ENCODE data around the gene KIF20B. TPM values are rescaled to one million over a fixed set of nuclear protein-coding genes. Genes with fewer than 3 reads are reported as not detected.

The KIF20B gene
- total RNA-seq, 1 experiment from 2014 or later: 50.2 TPM

- H3K79me2 ChIP-seq (ENCODE audit: insufficient read depth, low read length): no peaks in the 10 kb centered on the region
- no TSS peak for BruUV-seq (replicated peaks)
- no peak overlapping the region for H3K9ac ChIP-seq (ENCODE audit: low read length)
- H3K36me3 ChIP-seq (ENCODE audit: control insufficient read depth in 1 of 2, insufficient read depth in 2 of 2, low read length in 2 of 2): no peaks in the 10 kb centered on the region
- POLR2A ChIA-PET: no interaction called here
- H4K20me1 ChIP-seq (ENCODE audit: insufficient read depth): no peaks in the 10 kb centered on the region
- H3K27me3 ChIP-seq (ENCODE audit: insufficient read depth, low read length): no peaks in the 10 kb centered on the region
- no peak overlapping the region for H3K4me2 ChIP-seq (ENCODE audit: low read length)
- no peaks in the 10 kb centered on the region for H3K9me2 ChIP-seq (ENCODE audit: insufficient read depth)
- CTCF ChIA-PET: no interaction called here
- TF ChIP-seq ATF3 (IDR thresholded peaks at IDR 0.05) (no peak), EZH2phosphoT487 (IDR thresholded peaks at IDR 0.05; ENCODE audit: borderline replicate concordance) (no peak), MAX (IDR thresholded peaks at IDR 0.05) (no peak), YY1 (IDR thresholded peaks at IDR 0.05; ENCODE audit: extremely low read depth, insufficient replicate concordance, low read depth, low read length) (no peak), SIN3A (IDR thresholded peaks at IDR 0.05; ENCODE audit: low read depth) (no peak), ZNF274 (IDR thresholded peaks at IDR 0.05; ENCODE audit: low read depth, low read length) (no peak)
- RAD21 ChIA-PET (ENCODE audit: low non-redundant PET in 1 of 2, low total read pairs in 2 of 2, uncharacterized antibody in 2 of 2, unreplicated experiment in 2 of 2): no interaction called here
- ATAC-seq (no peak), DNase-seq (ENCODE audit: low read depth, low spot score) (no peak)
- H3K4me3 ChIP-seq (replicated peaks in 1 of 2; ENCODE audit: low read depth in 1 of 2, low read length in 2 of 2): no peak overlapping the region
- intact Hi-C loops (cut with micrococcal nuclease): no loop called here
- H2AFZ ChIP-seq (ENCODE audit: low read depth, low read length, poor library complexity, severe bottlenecking): no peak overlapping the region
- H3K9me3 ChIP-seq (ENCODE audit: control insufficient read depth in 1 of 2, insufficient read depth in 1 of 2, low read depth in 1 of 2, low read length in 2 of 2): no peaks in the 10 kb centered on the region
- H3K27ac ChIP-seq (ENCODE audit: low read depth, low read length): no peak overlapping the region
- no peaks in the 10 kb centered on the region for H3K4me1 ChIP-seq (ENCODE audit: control insufficient read depth in 1 of 2, insufficient read depth in 2 of 2, low read length in 2 of 2)
Observed at GRCh38 chr10:89670926-89671325, 30.5 kb upstream of the KIF20B start.

- H3K27ac ChIP-seq (ENCODE audit: low read depth, low read length): no peak overlapping the region
- no peaks in the 10 kb centered on the region for H3K4me1 ChIP-seq (ENCODE audit: control insufficient read depth in 1 of 2, insufficient read depth in 2 of 2, low read length in 2 of 2)
- no peaks in the 10 kb centered on the region for H3K36me3 ChIP-seq (ENCODE audit: control insufficient read depth in 1 of 2, insufficient read depth in 2 of 2, low read length in 2 of 2)
- CTCF ChIA-PET: no interaction called here
- DNase-seq (ENCODE audit: low read depth, low spot score) (no peak), ATAC-seq (no peak)
- intact Hi-C loops (cut with micrococcal nuclease): no loop called here
- no peaks in the 10 kb centered on the region for H3K9me3 ChIP-seq (ENCODE audit: control insufficient read depth in 1 of 2, insufficient read depth in 1 of 2, low read depth in 1 of 2, low read length in 2 of 2)
- POLR2A ChIA-PET: interaction anchor here (0.8 kb wide), 1 partner anchor 24 kb away, joined by 3 read pairs; the partner anchor contains the start of gene KIF20B
- no peaks in the 10 kb centered on the region for H4K20me1 ChIP-seq (ENCODE audit: insufficient read depth)
- no peaks in the 10 kb centered on the region for H3K79me2 ChIP-seq (ENCODE audit: insufficient read depth, low read length)
- RAD21 ChIA-PET (ENCODE audit: low non-redundant PET in 1 of 2, low total read pairs in 2 of 2, uncharacterized antibody in 2 of 2, unreplicated experiment in 2 of 2): no interaction called here
- no TSS peak for BruUV-seq (replicated peaks)
- H3K4me3 ChIP-seq (replicated peaks in 1 of 2; ENCODE audit: low read depth in 1 of 2, low read length in 2 of 2): no peak overlapping the region
- no peaks in the 10 kb centered on the region for H3K27me3 ChIP-seq (ENCODE audit: insufficient read depth, low read length)
- H2AFZ ChIP-seq (ENCODE audit: low read depth, low read length, poor library complexity, severe bottlenecking): no peak overlapping the region
- TF ChIP-seq CEBPB (IDR thresholded peaks at IDR 0.05; ENCODE audit: low read depth) (no peak), CTCF (IDR thresholded peaks at IDR 0.05 in 2 of 3, conservative IDR thresholded peaks at IDR 0.05 in 1 of 3; ENCODE audit: borderline replicate concordance in 1 of 3, insufficient read depth in 1 of 3, low read depth in 2 of 3, low read length in 2 of 3) (no peak), ELF1 (IDR thresholded peaks at IDR 0.05; ENCODE audit: borderline replicate concordance, low read depth) (no peak), SRF (IDR thresholded peaks at IDR 0.05; ENCODE audit: low read depth) (no peak), TCF7L2 (IDR thresholded peaks at IDR 0.05; ENCODE audit: borderline replicate concordance, extremely low read depth, insufficient read depth, insufficient read length) (no peak), YY1 (IDR thresholded peaks at IDR 0.05; ENCODE audit: extremely low read depth, insufficient replicate concordance, low read depth, low read length) (no peak), CBX3 (IDR thresholded peaks at IDR 0.05; ENCODE audit: low read depth) (no peak), JUND (IDR thresholded peaks at IDR 0.05) (no peak), EZH2phosphoT487 (IDR thresholded peaks at IDR 0.05; ENCODE audit: borderline replicate concordance) (no peak), ZFX (IDR thresholded peaks at IDR 0.05) (no peak), MAX (IDR thresholded peaks at IDR 0.05) (no peak), RAD21 (IDR thresholded peaks at IDR 0.05; ENCODE audit: low read depth) (no peak), FOSL1 (IDR thresholded peaks at IDR 0.05; ENCODE audit: low read depth) (no peak)
- H3K9ac ChIP-seq (ENCODE audit: low read length): no peak overlapping the region
- H3K9me2 ChIP-seq (ENCODE audit: insufficient read depth): no peaks in the 10 kb centered on the region
- H3K4me2 ChIP-seq (ENCODE audit: low read length): no peak overlapping the region
Observed at GRCh38 chr10:89677341-89677740, 24.0 kb upstream of the KIF20B start.
